Uterus (tissue), 2 donors: ENCODE results near the gene CLDN20.

Experiments used
- POLR2A ChIP-seq, 2 donors: fragments of 450-650 bp; IDR thresholded peaks; one replicate each; pipeline ENCODE4 v1.6.1; 2016; ENCODE audit warnings: antibody characterized with exemption in 2 of 2, mild to moderate bottlenecking in 1 of 2, moderate library complexity in 1 of 2
- TF ChIP-seq, protein P1 (sequence below), 4 experiments: fragments of 200-600 bp in 2 of 4; fragments of 450-650 bp in 2 of 4; sonication (generic) in 2 of 4; IDR thresholded peaks; one replicate each; pipeline ENCODE4 v1.5.1; 2016 to 2019; ENCODE audit warnings: antibody characterized with exemption in 4 of 4, mild to moderate bottlenecking in 2 of 4, moderate library complexity in 1 of 4

- TF ChIP-seq POLR2A (IDR thresholded peaks at IDR 0.05): no peak
- TF ChIP-seq, protein P1, sequence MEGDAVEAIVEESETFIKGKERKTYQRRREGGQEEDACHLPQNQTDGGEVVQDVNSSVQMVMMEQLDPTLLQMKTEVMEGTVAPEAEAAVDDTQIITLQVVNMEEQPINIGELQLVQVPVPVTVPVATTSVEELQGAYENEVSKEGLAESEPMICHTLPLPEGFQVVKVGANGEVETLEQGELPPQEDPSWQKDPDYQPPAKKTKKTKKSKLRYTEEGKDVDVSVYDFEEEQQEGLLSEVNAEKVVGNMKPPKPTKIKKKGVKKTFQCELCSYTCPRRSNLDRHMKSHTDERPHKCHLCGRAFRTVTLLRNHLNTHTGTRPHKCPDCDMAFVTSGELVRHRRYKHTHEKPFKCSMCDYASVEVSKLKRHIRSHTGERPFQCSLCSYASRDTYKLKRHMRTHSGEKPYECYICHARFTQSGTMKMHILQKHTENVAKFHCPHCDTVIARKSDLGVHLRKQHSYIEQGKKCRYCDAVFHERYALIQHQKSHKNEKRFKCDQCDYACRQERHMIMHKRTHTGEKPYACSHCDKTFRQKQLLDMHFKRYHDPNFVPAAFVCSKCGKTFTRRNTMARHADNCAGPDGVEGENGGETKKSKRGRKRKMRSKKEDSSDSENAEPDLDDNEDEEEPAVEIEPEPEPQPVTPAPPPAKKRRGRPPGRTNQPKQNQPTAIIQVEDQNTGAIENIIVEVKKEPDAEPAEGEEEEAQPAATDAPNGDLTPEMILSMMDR (IDR thresholded peaks at IDR 0.05): no peak
Observed at GRCh38 chr6:155259204-155259603, 4.6 kb upstream of the CLDN20 start.
